ENCODE measurements around the gene DSEL.

GRCh38 chr18:67485655-67486054, 30.9 kb downstream of the DSEL start:
- TF ChIP-seq CTCF (IDR thresholded peaks at IDR 0.05) (no peak), POLR2A (IDR thresholded peaks at IDR 0.05) (no peak)

Measured in Peyer's patch (tissue), 4 donors.